ENCODE measurements around the gene KCNS1.
"Not testable (repeated sequence)": the region's sequence is repeated elsewhere in the genome, so short reads cannot be mapped to it uniquely, and the experiment has no call there.

KCNS1 gene, protein sequence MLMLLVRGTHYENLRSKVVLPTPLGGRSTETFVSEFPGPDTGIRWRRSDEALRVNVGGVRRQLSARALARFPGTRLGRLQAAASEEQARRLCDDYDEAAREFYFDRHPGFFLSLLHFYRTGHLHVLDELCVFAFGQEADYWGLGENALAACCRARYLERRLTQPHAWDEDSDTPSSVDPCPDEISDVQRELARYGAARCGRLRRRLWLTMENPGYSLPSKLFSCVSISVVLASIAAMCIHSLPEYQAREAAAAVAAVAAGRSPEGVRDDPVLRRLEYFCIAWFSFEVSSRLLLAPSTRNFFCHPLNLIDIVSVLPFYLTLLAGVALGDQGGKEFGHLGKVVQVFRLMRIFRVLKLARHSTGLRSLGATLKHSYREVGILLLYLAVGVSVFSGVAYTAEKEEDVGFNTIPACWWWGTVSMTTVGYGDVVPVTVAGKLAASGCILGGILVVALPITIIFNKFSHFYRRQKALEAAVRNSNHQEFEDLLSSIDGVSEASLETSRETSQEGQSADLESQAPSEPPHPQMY

DNA sequence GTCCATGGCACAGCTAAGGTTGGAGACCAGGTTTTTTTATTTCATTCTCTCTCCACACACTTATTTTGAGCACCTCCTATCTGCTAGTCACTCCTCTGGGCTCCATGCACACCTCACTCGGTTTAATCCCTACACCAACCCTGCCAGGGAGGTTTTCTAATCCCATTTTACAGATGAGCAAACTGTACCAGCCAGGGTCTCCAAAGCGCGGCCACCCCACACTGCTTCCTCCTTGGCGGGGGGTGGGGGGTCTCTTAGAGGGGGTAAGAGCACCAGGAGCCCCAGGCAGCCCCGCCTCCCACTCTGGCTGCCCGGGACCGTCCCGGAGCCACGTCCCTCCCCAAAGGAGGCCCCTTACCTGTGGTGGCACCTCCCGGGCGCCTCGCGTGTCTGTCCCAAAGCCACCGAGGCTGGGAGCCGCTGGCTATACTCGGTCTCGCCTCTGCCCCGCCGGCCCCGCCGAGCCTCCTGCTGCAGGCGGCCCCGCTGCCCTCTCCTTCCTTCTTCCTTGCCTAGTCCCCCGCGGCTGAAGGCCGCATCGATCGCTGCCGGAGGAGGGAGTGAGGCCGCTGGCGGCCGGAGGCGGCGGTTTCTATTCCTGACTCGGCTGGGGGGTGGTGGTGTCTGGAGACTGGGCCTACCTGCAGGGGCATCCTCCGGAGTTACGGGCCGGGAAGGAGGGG is at the start of gene KCNS1:
TSS of gene KCNS1 (minus strand) at position 565 of the 683 bp plus-strand sequence. CDS start 1,891 bp downstream, outside the sequence.
- TF ChIP-seq, protein P1, sequence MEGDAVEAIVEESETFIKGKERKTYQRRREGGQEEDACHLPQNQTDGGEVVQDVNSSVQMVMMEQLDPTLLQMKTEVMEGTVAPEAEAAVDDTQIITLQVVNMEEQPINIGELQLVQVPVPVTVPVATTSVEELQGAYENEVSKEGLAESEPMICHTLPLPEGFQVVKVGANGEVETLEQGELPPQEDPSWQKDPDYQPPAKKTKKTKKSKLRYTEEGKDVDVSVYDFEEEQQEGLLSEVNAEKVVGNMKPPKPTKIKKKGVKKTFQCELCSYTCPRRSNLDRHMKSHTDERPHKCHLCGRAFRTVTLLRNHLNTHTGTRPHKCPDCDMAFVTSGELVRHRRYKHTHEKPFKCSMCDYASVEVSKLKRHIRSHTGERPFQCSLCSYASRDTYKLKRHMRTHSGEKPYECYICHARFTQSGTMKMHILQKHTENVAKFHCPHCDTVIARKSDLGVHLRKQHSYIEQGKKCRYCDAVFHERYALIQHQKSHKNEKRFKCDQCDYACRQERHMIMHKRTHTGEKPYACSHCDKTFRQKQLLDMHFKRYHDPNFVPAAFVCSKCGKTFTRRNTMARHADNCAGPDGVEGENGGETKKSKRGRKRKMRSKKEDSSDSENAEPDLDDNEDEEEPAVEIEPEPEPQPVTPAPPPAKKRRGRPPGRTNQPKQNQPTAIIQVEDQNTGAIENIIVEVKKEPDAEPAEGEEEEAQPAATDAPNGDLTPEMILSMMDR (conservative IDR thresholded peaks at IDR 0.05; ENCODE audit: low read depth, low read length), result no peak
- H3K4me3 ChIP-seq (ENCODE audit: low read length), result peak within 1 kb of the TSS; percentile 24
- DNase-seq (ENCODE audit: low read depth), result no peak

DNA sequence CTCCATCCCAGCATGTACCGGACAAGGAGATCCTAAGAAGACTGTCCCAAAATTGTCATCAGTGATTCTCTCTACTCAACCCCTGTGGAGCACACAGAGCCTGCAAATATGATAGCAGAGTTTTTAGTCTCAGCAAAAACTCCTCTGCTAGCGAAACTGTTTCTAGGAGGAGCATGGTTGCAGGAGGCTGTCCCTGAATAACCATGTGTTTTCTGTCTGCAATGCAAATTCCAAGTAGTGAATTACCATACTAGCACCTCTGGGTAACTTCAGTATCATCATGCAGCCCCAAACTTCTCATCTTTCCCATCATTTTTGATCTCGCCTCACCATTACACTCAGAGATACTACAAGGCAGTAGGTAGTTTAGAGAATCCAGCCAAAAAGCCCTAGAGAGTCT is 48.1 kb upstream of the KCNS1 start:
- DNase-seq (ENCODE audit: low read depth), result no peak
- H3K4me3 ChIP-seq (ENCODE audit: low read length), result no peak overlapping the region
- TF ChIP-seq, protein P1 (conservative IDR thresholded peaks at IDR 0.05; ENCODE audit: low read depth, low read length), result no peak

DNA sequence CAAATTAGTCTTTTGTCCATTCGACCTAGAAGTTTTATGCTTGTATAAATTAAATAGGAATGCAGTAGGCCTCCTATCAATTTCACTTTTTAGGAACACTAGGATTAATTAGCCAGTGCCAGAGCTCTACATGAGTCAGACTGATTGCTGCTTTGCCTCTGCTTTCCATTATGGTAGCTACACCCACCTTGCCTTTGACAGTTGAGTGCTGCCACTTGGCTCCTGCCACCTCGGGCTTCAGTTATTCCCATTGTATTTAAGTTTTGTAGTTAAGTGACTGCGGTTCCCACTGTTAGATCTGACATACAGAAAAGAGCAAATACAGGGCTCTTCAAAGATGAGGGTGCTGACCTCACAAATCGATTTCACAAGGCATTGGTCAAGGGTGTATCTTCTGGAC is 39.9 kb upstream of the KCNS1 start:
- no peak for DNase-seq (ENCODE audit: low read depth)
- TF ChIP-seq, protein P1 (conservative IDR thresholded peaks at IDR 0.05; ENCODE audit: low read depth, low read length), result no peak
- H3K4me3 ChIP-seq (ENCODE audit: low read length), result no peak overlapping the region

DNA sequence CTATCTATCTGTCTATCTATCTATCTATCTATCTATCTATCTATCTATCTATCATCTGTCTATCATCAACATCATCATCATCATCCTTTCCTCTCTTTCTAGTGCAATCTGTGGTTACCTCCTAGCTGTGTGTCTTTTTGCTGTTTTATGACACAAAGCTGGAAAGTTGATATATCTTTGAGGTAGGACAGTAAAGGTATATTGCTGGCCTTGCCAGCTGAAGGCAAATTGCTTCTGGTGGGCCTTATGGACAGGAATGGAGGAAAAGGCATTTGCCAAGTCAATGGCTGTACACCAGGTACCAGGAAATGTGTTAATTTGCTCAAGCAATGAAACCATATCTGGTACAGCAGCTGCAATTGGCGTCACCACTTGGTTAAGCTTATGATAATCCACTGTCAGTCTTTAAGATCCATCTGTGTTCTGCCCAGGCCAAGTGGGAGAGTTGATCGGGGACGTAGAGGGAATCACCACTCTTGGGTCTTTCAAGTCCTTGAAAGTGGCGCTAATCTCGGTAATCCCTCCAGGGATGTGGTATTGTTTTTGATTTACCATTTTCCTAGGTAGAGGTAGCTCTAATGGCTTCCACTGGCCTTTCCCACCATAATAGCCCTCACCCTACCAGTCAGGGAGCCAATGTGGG is 38.9 kb upstream of the KCNS1 start:
- not testable (repeated sequence) for DNase-seq (ENCODE audit: low read depth); H3K4me3 ChIP-seq (ENCODE audit: low read length)

DNA sequence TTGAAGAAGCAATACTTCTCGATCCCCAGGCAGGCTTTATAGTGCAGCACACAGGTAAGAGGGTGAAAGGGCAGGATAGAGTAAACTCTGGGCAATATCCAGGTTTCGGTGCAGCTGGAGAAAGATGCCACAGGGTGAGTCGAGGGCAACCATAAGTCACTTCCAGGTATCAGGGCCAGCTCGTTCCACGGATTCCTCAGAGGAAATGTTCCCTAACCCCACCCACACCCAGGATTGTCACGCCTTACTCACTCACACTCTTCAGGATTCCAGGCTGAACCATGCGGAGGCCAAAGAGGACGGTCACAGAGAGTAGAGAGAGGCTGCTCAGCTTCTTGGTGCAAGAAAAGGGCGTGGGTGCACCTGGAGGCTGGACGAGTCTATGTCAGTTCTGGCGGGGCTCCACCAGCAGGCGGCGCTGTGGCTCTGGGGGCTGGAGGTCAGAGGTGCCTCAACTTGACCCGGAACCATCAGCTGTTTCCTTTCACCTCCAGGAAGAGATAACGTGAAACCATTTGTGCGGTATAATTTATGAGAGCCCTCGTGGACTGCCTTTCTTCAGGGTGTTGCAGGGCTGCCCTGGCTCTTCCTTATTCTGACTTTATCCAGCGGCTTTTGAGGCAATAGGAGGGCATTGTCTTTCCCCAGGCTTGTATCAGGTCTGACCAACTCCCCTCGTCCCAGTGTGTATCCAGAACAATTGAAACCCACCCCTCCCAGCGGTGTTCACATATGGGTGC is 37.8 kb upstream of the KCNS1 start:
- H3K4me3 ChIP-seq (ENCODE audit: low read length), result no peak overlapping the region
- TF ChIP-seq, protein P1 (conservative IDR thresholded peaks at IDR 0.05; ENCODE audit: low read depth, low read length), result peak; percentile 63
- DNase-seq (ENCODE audit: low read depth), result no peak

DNA sequence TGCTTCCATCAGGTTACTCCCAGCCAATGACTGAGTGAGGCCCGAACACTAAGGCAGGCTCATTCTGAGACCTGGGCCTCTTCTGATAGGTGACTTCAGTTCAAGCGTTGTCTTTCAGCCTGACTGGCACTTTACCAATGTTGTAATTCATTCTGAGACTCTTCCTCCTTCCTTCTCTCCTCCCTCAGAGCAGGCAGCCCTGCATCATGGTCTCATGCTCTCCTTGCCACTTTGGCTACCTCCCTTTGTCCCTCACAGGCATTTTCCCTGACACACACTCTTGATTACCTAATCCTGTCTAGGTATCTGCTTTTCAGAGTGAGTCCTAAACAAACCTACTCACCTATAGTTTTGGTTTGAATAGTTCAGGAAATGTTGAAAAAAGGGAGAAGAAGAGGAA is 36.0 kb upstream of the KCNS1 start:
- TF ChIP-seq, protein P1 (conservative IDR thresholded peaks at IDR 0.05; ENCODE audit: low read depth, low read length), result no peak
- no peak overlapping the region for H3K4me3 ChIP-seq (ENCODE audit: low read length)
- no peak for DNase-seq (ENCODE audit: low read depth)

DNA sequence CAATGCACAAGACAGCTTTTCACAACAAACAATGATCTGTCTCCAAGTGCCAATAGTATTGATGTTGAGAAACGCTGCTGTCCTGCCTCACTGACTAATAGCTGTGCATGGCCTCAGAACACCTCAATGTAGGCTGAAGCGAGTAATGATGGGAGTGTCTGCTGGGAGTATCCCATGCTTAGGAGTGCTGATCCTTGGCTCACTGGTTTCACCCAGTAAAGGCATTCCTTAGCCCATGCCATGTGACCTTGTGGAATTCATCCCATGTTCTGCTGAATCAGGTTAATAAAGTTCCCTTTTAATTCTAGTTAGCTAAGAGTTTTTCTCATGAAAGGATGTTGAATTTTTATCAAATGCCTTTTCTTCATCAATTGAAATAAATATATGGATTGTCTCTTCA is 27.2 kb upstream of the KCNS1 start:
- peak; percentile 36 for DNase-seq (ENCODE audit: low read depth)
- H3K4me3 ChIP-seq (ENCODE audit: low read length), result no peak overlapping the region
- TF ChIP-seq, protein P1 (conservative IDR thresholded peaks at IDR 0.05; ENCODE audit: low read depth, low read length), result no peak

Measured in retinal pigment epithelial cell (primary cell).